Measurements from ENCODE around the gene CEP41. TPM values are rescaled to one million over a fixed set of nuclear protein-coding genes. Genes with fewer than 3 reads are reported as not detected.
A peak's percentile ranks its signal among the peaks of the same experiment; 100 is the strongest.

The CEP41 gene
- total and polyA plus RNA-seq, 2 experiments from 2014 or later: 17.4 to 25.0 TPM

GRCh38 chr7:130430115-130430514 lies 10.7 kb downstream of the CEP41 start:
- no peaks in the 10 kb centered on the region for H3K27me3 ChIP-seq (ENCODE audit: insufficient read depth)
- H3K9me2 ChIP-seq (ENCODE audit: insufficient read depth): no peaks in the 10 kb centered on the region
- peaks cover 6% of the 10 kb centered on the region; the same call in 1 of the 2 replicates for H3K79me2 ChIP-seq (replicated peaks; ENCODE audit: insufficient read depth)
- no peaks in the 10 kb centered on the region for H3K4me1 Mint-ChIP-seq
- 0 out of 2 replicates have a peak overlapping the region, but pooled peaks have one; percentile 7 for H3K27ac ChIP-seq (ENCODE audit: low read depth)
- no peak overlapping the region for H2AFZ ChIP-seq
- H3K4me3 Mint-ChIP-seq: no peak overlapping the region
- ATAC-seq (no peak), DNase-seq (ENCODE audit: low spot score) (no peak)
- TF ChIP-seq REST (IDR thresholded peaks at IDR 0.05; ENCODE audit: unreplicated experiment) (no peak), ZNF114 (CRISPR knock-in tag; IDR thresholded peaks at IDR 0.05) (no peak), EZH2phosphoT487 (IDR thresholded peaks at IDR 0.05; ENCODE audit: unreplicated experiment) (no peak), JUNB (IDR thresholded peaks at IDR 0.05; ENCODE audit: unreplicated experiment) (no peak), ZNF331 (CRISPR knock-in tag; IDR thresholded peaks at IDR 0.05; ENCODE audit: low read depth) (no peak), CREB1 (CRISPR knock-in tag; IDR thresholded peaks at IDR 0.05; ENCODE audit: low read depth) (no peak), NANOG (IDR thresholded peaks at IDR 0.05; ENCODE audit: borderline replicate concordance) (no peak), POLR2AphosphoS5 (IDR thresholded peaks at IDR 0.05; ENCODE audit: low read depth) (no peak), EZH2 (IDR thresholded peaks at IDR 0.05; ENCODE audit: low read depth, unreplicated experiment) (no peak)
- TF ChIP-seq, protein P1, sequence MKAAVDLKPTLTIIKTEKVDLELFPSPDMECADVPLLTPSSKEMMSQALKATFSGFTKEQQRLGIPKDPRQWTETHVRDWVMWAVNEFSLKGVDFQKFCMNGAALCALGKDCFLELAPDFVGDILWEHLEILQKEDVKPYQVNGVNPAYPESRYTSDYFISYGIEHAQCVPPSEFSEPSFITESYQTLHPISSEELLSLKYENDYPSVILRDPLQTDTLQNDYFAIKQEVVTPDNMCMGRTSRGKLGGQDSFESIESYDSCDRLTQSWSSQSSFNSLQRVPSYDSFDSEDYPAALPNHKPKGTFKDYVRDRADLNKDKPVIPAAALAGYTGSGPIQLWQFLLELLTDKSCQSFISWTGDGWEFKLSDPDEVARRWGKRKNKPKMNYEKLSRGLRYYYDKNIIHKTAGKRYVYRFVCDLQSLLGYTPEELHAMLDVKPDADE (IDR thresholded peaks at IDR 0.05): no peak
- TF ChIP-seq, protein P2, sequence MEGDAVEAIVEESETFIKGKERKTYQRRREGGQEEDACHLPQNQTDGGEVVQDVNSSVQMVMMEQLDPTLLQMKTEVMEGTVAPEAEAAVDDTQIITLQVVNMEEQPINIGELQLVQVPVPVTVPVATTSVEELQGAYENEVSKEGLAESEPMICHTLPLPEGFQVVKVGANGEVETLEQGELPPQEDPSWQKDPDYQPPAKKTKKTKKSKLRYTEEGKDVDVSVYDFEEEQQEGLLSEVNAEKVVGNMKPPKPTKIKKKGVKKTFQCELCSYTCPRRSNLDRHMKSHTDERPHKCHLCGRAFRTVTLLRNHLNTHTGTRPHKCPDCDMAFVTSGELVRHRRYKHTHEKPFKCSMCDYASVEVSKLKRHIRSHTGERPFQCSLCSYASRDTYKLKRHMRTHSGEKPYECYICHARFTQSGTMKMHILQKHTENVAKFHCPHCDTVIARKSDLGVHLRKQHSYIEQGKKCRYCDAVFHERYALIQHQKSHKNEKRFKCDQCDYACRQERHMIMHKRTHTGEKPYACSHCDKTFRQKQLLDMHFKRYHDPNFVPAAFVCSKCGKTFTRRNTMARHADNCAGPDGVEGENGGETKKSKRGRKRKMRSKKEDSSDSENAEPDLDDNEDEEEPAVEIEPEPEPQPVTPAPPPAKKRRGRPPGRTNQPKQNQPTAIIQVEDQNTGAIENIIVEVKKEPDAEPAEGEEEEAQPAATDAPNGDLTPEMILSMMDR (conservative IDR thresholded peaks at IDR 0.05; ENCODE audit: low read depth in 2 of 2): no peak
- no peaks in the 10 kb centered on the region for H3F3A ChIP-seq (replicated peaks; ENCODE audit: low read depth)
- peaks cover 9% of the 10 kb centered on the region for H3K4me1 ChIP-seq (ENCODE audit: insufficient read depth)
- H3K36me3 ChIP-seq (ENCODE audit: insufficient read depth): no peaks in the 10 kb centered on the region
- H3K9me3 Mint-ChIP-seq: no peaks in the 10 kb centered on the region
- H3K36me3 Mint-ChIP-seq (ENCODE audit: low read depth): no peaks in the 10 kb centered on the region
- no peak overlapping the region for H3K4me3 ChIP-seq
- no peak overlapping the region for H3K4me2 ChIP-seq
- no peaks in the 10 kb centered on the region; the same call in 1 of the 2 replicates for H4K20me1 ChIP-seq (replicated peaks; ENCODE audit: insufficient read depth)
- peaks cover 2% of the 10 kb centered on the region for H3K27me3 Mint-ChIP-seq (ENCODE audit: insufficient read depth, low read depth, poor library complexity)
- no peak overlapping the region for H3K27ac Mint-ChIP-seq

All from GM23338 (cell line).